ENCODE results near the gene HEPN1.

The HEPN1 gene

GRCh38 chr11:124889191-124890091 is 29.6 kb upstream of the HEPN1 start:
- POLR2A ChIA-PET: no interaction called here
- TF ChIP-seq CTCF (IDR thresholded peaks at IDR 0.05; ENCODE audit: control extremely low read depth, extremely low read depth, low read depth, missing control alignments): no peak
- no peak for DNase-seq (ENCODE audit: extremely low spot score)
- CTCF ChIA-PET: interaction anchor here (1.0 to 3.8 kb wide), 7 partner anchors 9 to 245 kb away, joined by 3 to 19 read pairs (median 4); partner anchors contain the start of gene ROBO4

GRCh38 chr11:124890151-124890550 is 28.9 kb upstream of the HEPN1 start:
- POLR2A ChIA-PET: no interaction called here
- no peak for TF ChIP-seq CTCF (IDR thresholded peaks at IDR 0.05; ENCODE audit: control extremely low read depth, extremely low read depth, low read depth, missing control alignments)
- DNase-seq (ENCODE audit: extremely low spot score): no peak
- CTCF ChIA-PET: interaction anchor here (1.5 to 1.9 kb wide), 2 partner anchors 14 to 246 kb away, joined by 6 to 7 read pairs; no protein-coding TSS in a partner anchor

GRCh38 chr11:124890683-124891372 is 28.2 kb upstream of the HEPN1 start:
- POLR2A ChIA-PET: no interaction called here

GRCh38 chr11:124891373-124891861 is 27.6 kb upstream of the HEPN1 start:
- DNase-seq (ENCODE audit: extremely low spot score): no peak
- ChIA-PET POLR2A (no interaction called here), CTCF (interaction anchor here (1.1 to 1.9 kb wide), 4 partner anchors 15 to 247 kb away, joined by 3 to 7 read pairs (median 6); no protein-coding TSS in a partner anchor)
- TF ChIP-seq CTCF (IDR thresholded peaks at IDR 0.05; ENCODE audit: control extremely low read depth, extremely low read depth, low read depth, missing control alignments): no peak

More at GRCh38 chr11:124890683-124891372, 28.2 kb upstream of the HEPN1 start:
- no peak for DNase-seq (ENCODE audit: extremely low spot score)
- no peak for TF ChIP-seq CTCF (IDR thresholded peaks at IDR 0.05; ENCODE audit: control extremely low read depth, extremely low read depth, low read depth, missing control alignments)
- CTCF ChIA-PET: interaction anchor here (1.1 to 1.9 kb wide), 3 partner anchors 15 to 247 kb away, joined by 3 to 7 read pairs (median 6); no protein-coding TSS in a partner anchor

- CTCF ChIA-PET: interaction anchor here (1.1 to 1.5 kb wide), 3 partner anchors 9 to 223 kb away, joined by 3 to 5 read pairs (median 4); no protein-coding TSS in a partner anchor
These were observed 26.9 kb upstream of the HEPN1 start for GRCh38 chr11:124892146-124892545.

More at GRCh38 chr11:124892146-124892545, 26.9 kb upstream of the HEPN1 start:
- TF ChIP-seq CTCF (IDR thresholded peaks at IDR 0.05; ENCODE audit: control extremely low read depth, extremely low read depth, low read depth, missing control alignments): no peak
- no peak for DNase-seq (ENCODE audit: extremely low spot score)
- POLR2A ChIA-PET: no interaction called here

All from GM10248 (cell line).